Pancreas (tissue), 10 donors: Measurements from ENCODE around the gene OAS1. TPM values are rescaled to one million over a fixed set of nuclear protein-coding genes. Genes with fewer than 3 reads are reported as not detected.
A peak's percentile ranks its signal among the peaks of the same experiment; 100 is the strongest.

ENCODE experiments used
- ATAC-seq, 4 donors: fragments of 200-7000 bp; cut with Tn5 transposase; one replicate each; pipeline versions ENCODE4 v1.8.0 to v1.9.1; 2020; ENCODE audit warnings: mild to moderate bottlenecking in 4 of 4, moderate library complexity in 4 of 4
- DNase-seq, 6 donors: peaks; one replicate each; pipeline ENCODE4 v3.0.0-alpha.2; 2020
- FAIRE-seq: peaks from 2 replicates; lab custom pipeline; 2012; peaks lifted over from hg19 to GRCh38; lab: Jason Lieb, UNC
- H3K27ac ChIP-seq, 4 donors: fragments of 200-600 bp; sonication (generic); 1 replicate in 3 of 4; 2 replicates in 1 of 4; pipeline versions ENCODE4 v1.5.0 to v1.8.0; 2020
- H3K27me3 ChIP-seq, 4 donors: fragments of 200-600 bp; one replicate each; pipeline ENCODE4 v1.8.0; 2021
- H3K36me3 ChIP-seq, 3 donors: fragments of 200-600 bp; sonication (generic) in 1 of 3; one replicate each; pipeline versions ENCODE4 v1.5.0 to v1.8.0; 2020 to 2021
- H3K4me1 ChIP-seq, 3 donors: fragments of 200-600 bp; one replicate each; pipeline ENCODE4 v1.8.0; 2021
- H3K4me3 ChIP-seq, 4 donors: fragments of 200-600 bp; sonication (generic) in 2 of 4; one replicate each; pipeline versions ENCODE4 v1.5.0 to v1.8.0; 2020 to 2021
- H3K9me3 ChIP-seq, 4 donors: fragments of 200-600 bp; one replicate each; pipeline ENCODE4 v1.8.0; 2021
- CTCF ChIP-seq, 4 donors: fragments of 200-600 bp; sonication (generic) in 3 of 4; IDR thresholded peaks; one replicate each; pipeline versions ENCODE4 v1.5.0 to v1.8.0; 2021; ENCODE audit warnings: antibody characterized with exemption in 4 of 4
- WGBS, 2 donors: extraction: QIAGEN DNeasy Blood & Tissue Kit; methylation state at CpG; one replicate each; pipeline ENCODE4 v1.1.7; 2013; 5-methylcytosine and 5-hydroxymethylcytosine counted together
- intact Hi-C, 3 donors: fragments of 100-400 bp; cut with DNase I; formaldehyde crosslinking; loops; one replicate each; pipeline versions ENCODE4 v1.11.1 to v1.14.2; 2022
- polyA plus RNA-seq, 2 donors: library from polyadenylated mRNA; stranded (reverse); fragments of 200-250 nt; gene quantifications; one replicate each; pipeline ENCODE4 v1.2.3, GENCODE V29; 2013
- total RNA-seq, 6 donors: library from RNA; stranded (reverse); fragmentation: NEBNext Ultra II Directional in 4 of 6; extraction: Animal tissue kit (Norgen Biotek cat#: 25700) in 4 of 6; gene quantifications; one replicate each; pipeline versions ENCODE4 v1.2.1 to v1.2.4, GENCODE V29; 2021 to 2023
- donor health status: healthy with polysubstance abuse.
- donor health status: DM: no; HTN: no; CAD: no; lungs with moderate emphysema.
- donor health status: DM: no; HTN: no; CAD: no.
- donor health status: control.
- donor health status: control.
- donor health status: Bipolar disorder and iron deficiency.
- donor health status: DM: yes; HTN: yes; CAD: no.
- donor health status: DM: no; HTN: no; CAD: no.
- donor health status: DM: no; HTN: no; CAD: no.
- donor health status: DM: yes; HTN: yes; CAD: no.

Gene OAS1
- total and polyA plus RNA-seq, 8 donors = 0.91 to 10.9 (median 3.1) TPM

- intact Hi-C loops = no loop called here
- ATAC-seq (no peak), DNase-seq (no peak), FAIRE-seq (no peak)
- WGBS, 2 donors = 71 to 75% methylated on average over 6 of the region's 6 CpGs
- no peaks in the 10 kb centered on the region for H3K27me3 ChIP-seq
- no peak overlapping the region for H3K4me3 ChIP-seq
- H3K27ac ChIP-seq = no peak overlapping the region
- H3K4me1 ChIP-seq = no peaks in the 10 kb centered on the region
- no peak for TF ChIP-seq CTCF (IDR thresholded peaks at IDR 0.05)
- H3K9me3 ChIP-seq = no peaks in the 10 kb centered on the region
- H3K36me3 ChIP-seq = no peaks in the 10 kb centered on the region
Observed at GRCh38 chr12:112891093-112892024, 15.4 kb upstream of the OAS1 start.

DNA sequence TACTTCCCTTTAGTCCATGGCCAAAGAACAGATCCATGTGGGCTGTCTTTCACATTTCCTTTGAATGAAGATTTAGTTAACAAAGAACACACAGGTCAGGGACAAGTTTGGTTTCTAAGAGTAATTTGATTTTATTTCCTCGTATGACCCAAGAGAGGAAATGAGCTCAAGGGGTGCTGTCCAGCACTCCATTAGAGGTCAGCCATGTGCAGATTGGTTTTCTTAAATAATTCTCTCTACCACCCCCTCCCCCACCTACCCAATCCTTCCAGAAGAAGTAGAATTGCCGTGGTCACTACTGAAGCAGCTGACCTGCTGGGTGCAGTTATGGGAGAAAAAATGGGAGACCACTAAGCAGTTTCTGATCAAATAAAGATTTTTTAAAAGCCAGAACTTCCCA is 13.9 kb upstream of the OAS1 start:
- no peak for FAIRE-seq

DNA sequence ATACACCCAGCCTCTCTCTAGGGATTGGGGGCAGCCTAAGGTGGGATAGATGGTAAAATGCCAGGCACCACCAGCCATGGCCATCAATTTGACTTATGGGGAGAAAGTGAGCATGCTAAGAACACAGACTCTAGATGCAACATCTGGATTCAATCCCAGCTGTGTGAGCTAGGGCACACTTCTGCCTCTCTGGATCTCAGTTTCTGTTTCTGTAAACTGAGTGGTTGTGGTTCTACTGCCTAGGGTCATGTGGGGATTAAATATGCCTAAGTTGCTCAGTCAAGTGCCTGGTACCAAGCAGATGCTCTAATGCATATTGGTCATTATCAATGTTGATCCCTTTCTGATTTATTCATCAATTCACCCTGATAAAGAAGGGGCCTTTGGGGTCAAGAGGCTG is 12.6 kb upstream of the OAS1 start:
- H3K27me3 ChIP-seq = no peaks in the 10 kb centered on the region
- no peaks in the 10 kb centered on the region for H3K9me3 ChIP-seq
- no peaks in the 10 kb centered on the region for H3K4me1 ChIP-seq
- ATAC-seq (no peak), FAIRE-seq (no peak), DNase-seq (no peak)
- TF ChIP-seq CTCF (IDR thresholded peaks at IDR 0.05) = no peak
- H3K4me3 ChIP-seq = no peak overlapping the region
- H3K36me3 ChIP-seq = no peaks in the 10 kb centered on the region
- intact Hi-C loops = no loop called here
- H3K27ac ChIP-seq = no peak overlapping the region

More for the DNA sequence above, 13.9 kb upstream of the OAS1 start:
- Histone ChIP-seq H3K4me1 (no peaks in the 10 kb centered on the region), H3K9me3 (no peaks in the 10 kb centered on the region), H3K27ac (no peak overlapping the region), H3K27me3 (no peaks in the 10 kb centered on the region), H3K36me3 (no peaks in the 10 kb centered on the region), H3K4me3 (no peak overlapping the region)
- no peak for TF ChIP-seq CTCF (IDR thresholded peaks at IDR 0.05)
- intact Hi-C loops = no loop called here
- WGBS, 2 donors = 50 to 61% methylated on average over 2 of the region's 2 CpGs
- ATAC-seq = peak in 2 of 4 donors; percentile 22 to 25
- no peak for DNase-seq

DNA sequence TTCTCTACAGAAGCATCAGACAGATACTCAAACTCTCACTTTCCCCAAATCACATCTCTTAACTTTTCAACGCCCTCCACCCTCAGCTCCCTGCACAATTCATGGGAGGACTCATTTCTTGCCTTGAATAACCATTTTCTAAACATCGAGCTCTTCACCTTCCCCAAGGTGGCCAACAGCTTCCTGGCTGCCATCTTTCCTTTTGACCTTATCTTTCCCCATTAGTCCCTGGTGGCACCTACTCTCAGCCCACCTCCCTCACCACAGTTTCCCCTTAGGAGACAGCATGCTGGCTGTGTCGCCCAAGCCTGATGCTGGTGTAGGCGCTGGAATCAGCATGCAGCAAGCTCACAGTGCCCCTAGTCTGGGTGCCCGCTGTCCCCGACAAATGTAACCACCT is 8.4 kb upstream of the OAS1 start:
- ATAC-seq (no peak), DNase-seq (no peak), FAIRE-seq (no peak)
- Histone ChIP-seq H3K4me3 (no peak overlapping the region), H3K9me3 (no peaks in the 10 kb centered on the region), H3K36me3 (no peaks in the 10 kb centered on the region), H3K4me1 (no peaks in the 10 kb centered on the region), H3K27ac (no peak overlapping the region), H3K27me3 (no peaks in the 10 kb centered on the region)
- WGBS, 2 donors = 62 to 78% methylated on average over 6 of the region's 6 CpGs
- intact Hi-C loops = no loop called here
- no peak for TF ChIP-seq CTCF (IDR thresholded peaks at IDR 0.05)
